Stomach (tissue), 9 donors: ENCODE measurements around the gene CCL22. TPM values are rescaled to one million over a fixed set of nuclear protein-coding genes. Genes with fewer than 3 reads are reported as not detected.

Experiments
- DNase-seq, 2 donors: peaks; one replicate each; pipeline versions ENCODE4 v3.0.0 to v3.0.0-alpha.2; 2013 to 2019
- H3K27ac ChIP-seq, 5 donors: fragments of 200-600 bp in 4 of 5; sonication (generic) in 4 of 5; one replicate each; pipeline ENCODE4 v1.5.1; 2013 to 2019; ENCODE audit warnings: mild to moderate bottlenecking in 1 of 5, moderate library complexity in 1 of 5
- H3K27me3 ChIP-seq, 3 donors: fragments of 200-600 bp; sonication (generic); one replicate each; pipeline ENCODE4 v1.5.1; 2017 to 2019; ENCODE audit warnings: mixed run types in 1 of 3
- H3K36me3 ChIP-seq, 4 donors: fragments of 200-600 bp; sonication (generic); 1 replicate in 3 of 4; 2 replicates in 1 of 4; pipeline ENCODE4 v1.5.1; 2016 to 2019
- H3K4me1 ChIP-seq, 4 donors: fragments of 200-600 bp; sonication (generic); one replicate each; pipeline ENCODE4 v1.5.1; 2016 to 2019
- H3K4me3 ChIP-seq, 4 donors: fragments of 200-600 bp; sonication (generic) in 3 of 4; one replicate each; pipeline ENCODE4 v1.5.1; 2016 to 2019; ENCODE audit warnings: mild to moderate bottlenecking in 1 of 4
- H3K9me3 ChIP-seq, 4 donors: fragments of 200-600 bp; sonication (generic); one replicate each; pipeline ENCODE4 v1.5.1; 2016 to 2019
- EP300 ChIP-seq: sonication (generic); formaldehyde crosslinking; IDR thresholded peaks from one replicate; pipeline ENCODE4 v1.6.1; 2017; ENCODE audit warnings: antibody characterized with exemption
- POLR2A ChIP-seq, 4 donors: fragments of 450-650 bp; IDR thresholded peaks; one replicate each; pipeline ENCODE4 v1.6.1; 2016; ENCODE audit warnings: antibody characterized with exemption in 4 of 4, control low read depth in 2 of 4, mild to moderate bottlenecking in 1 of 4, moderate library complexity in 1 of 4
- POLR2AphosphoS5 ChIP-seq, 3 donors: sonication (generic); formaldehyde crosslinking; IDR thresholded peaks; one replicate each; pipeline ENCODE4 v1.6.1; 2016; ENCODE audit warnings: antibody characterized with exemption in 3 of 3
- WGBS, 5 donors: extraction: QIAGEN DNeasy Blood & Tissue Kit in 3 of 5; methylation state at CpG; one replicate each; pipeline versions ENCODE4 v1.1.5 to v1.1.7; 2013 to 2018; 5-methylcytosine and 5-hydroxymethylcytosine counted together
- intact Hi-C: fragments of 100-400 bp; cut with DNase I; formaldehyde crosslinking; loops from one replicate; pipeline ENCODE4 v1.15.1; 2023; ENCODE audit warnings: low total_unique reads
- polyA plus RNA-seq, 3 donors: library from polyadenylated mRNA; stranded (reverse); fragments of 200-250 nt; gene quantifications; one replicate each; pipeline ENCODE4 v1.2.3, GENCODE V29; 2013
- total RNA-seq, 5 donors: library from RNA; depleted of rRNA; stranded (reverse); fragments of >200 nt; gene quantifications; one replicate each; pipeline versions ENCODE4 v1.1.0 to v1.2.3, GENCODE V29; 2014 to 2016
- TF ChIP-seq, protein P1 (sequence below), 7 experiments: fragments of 450-650 bp in 4 of 7; fragments of 200-600 bp in 3 of 7; sonication (generic) in 3 of 7; IDR thresholded peaks; one replicate each; pipeline ENCODE4 v1.5.1; 2016 to 2019; ENCODE audit warnings: antibody characterized with exemption in 7 of 7, control low read depth in 2 of 7, mild to moderate bottlenecking in 1 of 7
- donor health status: healthy with polysubstance abuse.
- donor health status: Bipolar disorder and iron deficiency.
- donor health status: healthy.

CCL22 gene
- total and polyA plus RNA-seq, 8 donors = 0.12 to 0.45 (median 0.26) TPM; not detected in 4

DNA sequence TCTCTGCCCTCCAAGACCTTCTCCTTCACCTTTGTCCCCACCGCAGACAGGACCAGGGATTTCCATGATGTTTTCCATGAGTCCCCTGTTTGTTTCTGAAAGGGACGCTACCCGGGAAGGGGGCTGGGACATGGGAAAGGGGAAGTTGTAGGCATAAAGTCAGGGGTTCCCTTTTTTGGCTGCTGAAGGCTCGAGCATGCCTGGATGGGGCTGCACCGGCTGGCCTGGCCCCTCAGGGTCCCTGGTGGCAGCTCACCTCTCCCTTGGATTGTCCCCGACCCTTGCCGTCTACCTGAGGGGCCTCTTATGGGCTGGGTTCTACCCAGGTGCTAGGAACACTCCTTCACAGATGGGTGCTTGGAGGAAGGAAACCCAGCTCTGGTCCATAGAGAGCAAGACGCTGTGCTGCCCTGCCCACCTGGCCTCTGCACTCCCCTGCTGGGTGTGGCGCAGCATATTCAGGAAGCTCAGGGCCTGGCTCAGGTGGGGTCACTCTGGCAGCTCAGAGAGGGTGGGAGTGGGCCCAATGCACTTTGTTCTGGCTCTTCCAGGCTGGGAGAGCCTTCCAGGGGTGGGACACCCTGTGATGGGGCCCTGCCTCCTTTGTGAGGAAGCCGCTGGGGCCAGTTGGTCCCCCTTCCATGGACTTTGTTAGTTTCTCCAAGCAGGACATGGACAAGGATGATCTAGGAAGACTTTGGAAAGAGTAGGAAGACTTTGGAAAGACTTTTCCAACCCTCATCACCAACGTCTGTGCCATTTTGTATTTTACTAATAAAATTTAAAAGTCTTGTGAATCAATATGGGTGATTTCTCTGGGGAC, 25.9 kb downstream of the CCL22 start:
- DNase-seq = peak in 1 of 2 donors; percentile 73
- Histone ChIP-seq H3K4me1 (peaks cover 0 to 45% (median 25%) of the 10 kb centered on the region in 4 donors), H3K27me3 (no peaks in the 10 kb centered on the region), H3K27ac (peak overlapping the region in 2 of 5 donors; percentile 28 to 38), H3K4me3 (no peak overlapping the region), H3K9me3 (no peaks in the 10 kb centered on the region), H3K36me3 (peaks cover 0 to 17% (median 11%) of the 10 kb centered on the region in 4 donors)
- TF ChIP-seq POLR2A (IDR thresholded peaks at IDR 0.05) = no peak
- TF ChIP-seq POLR2AphosphoS5 (IDR thresholded peaks at IDR 0.05) = no peak
- TF ChIP-seq, protein P1, sequence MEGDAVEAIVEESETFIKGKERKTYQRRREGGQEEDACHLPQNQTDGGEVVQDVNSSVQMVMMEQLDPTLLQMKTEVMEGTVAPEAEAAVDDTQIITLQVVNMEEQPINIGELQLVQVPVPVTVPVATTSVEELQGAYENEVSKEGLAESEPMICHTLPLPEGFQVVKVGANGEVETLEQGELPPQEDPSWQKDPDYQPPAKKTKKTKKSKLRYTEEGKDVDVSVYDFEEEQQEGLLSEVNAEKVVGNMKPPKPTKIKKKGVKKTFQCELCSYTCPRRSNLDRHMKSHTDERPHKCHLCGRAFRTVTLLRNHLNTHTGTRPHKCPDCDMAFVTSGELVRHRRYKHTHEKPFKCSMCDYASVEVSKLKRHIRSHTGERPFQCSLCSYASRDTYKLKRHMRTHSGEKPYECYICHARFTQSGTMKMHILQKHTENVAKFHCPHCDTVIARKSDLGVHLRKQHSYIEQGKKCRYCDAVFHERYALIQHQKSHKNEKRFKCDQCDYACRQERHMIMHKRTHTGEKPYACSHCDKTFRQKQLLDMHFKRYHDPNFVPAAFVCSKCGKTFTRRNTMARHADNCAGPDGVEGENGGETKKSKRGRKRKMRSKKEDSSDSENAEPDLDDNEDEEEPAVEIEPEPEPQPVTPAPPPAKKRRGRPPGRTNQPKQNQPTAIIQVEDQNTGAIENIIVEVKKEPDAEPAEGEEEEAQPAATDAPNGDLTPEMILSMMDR (IDR thresholded peaks at IDR 0.05) = no peak
- no peak for TF ChIP-seq EP300
- 53 to 73% (median 64%) methylated on average over 11 of the region's 11 CpGs for WGBS, 5 donors
- intact Hi-C loops = no loop called here

DNA sequence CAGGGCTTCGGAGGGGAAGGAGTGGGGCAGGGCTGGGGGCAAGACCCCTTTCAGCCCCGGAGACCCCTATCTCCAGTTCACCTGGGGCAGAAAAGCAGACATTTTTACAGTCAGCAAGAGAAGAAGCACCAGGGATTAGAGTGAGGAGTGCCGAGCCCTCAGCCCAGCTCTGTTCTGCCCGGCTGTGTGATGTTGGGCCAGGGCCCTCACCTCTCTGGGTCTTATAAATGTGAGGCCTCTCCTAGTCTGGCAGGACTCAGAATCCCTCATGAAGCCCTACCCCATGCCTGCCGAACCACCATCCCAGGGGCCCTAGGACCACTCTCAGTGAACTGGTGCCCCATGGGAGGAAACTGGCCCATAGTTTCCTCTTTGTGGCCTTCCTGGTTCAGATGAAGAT, 26.5 kb downstream of the CCL22 start:
- intact Hi-C loops = no loop called here
- no peak for DNase-seq
- Histone ChIP-seq H3K27me3 (no peaks in the 10 kb centered on the region), H3K4me1 (peaks cover 0 to 45% (median 24%) of the 10 kb centered on the region in 4 donors), H3K27ac (no peak overlapping the region), H3K9me3 (no peaks in the 10 kb centered on the region), H3K36me3 (peaks cover 0 to 17% (median 11%) of the 10 kb centered on the region in 4 donors), H3K4me3 (no peak overlapping the region)
- TF ChIP-seq POLR2A (IDR thresholded peaks at IDR 0.05) = no peak
- TF ChIP-seq POLR2AphosphoS5 (IDR thresholded peaks at IDR 0.05) = no peak
- TF ChIP-seq, protein P1 (IDR thresholded peaks at IDR 0.05) = no peak
- no peak for TF ChIP-seq EP300
- 68 to 91% (median 88%) methylated on average over 5 of the region's 5 CpGs for WGBS, 5 donors

DNA sequence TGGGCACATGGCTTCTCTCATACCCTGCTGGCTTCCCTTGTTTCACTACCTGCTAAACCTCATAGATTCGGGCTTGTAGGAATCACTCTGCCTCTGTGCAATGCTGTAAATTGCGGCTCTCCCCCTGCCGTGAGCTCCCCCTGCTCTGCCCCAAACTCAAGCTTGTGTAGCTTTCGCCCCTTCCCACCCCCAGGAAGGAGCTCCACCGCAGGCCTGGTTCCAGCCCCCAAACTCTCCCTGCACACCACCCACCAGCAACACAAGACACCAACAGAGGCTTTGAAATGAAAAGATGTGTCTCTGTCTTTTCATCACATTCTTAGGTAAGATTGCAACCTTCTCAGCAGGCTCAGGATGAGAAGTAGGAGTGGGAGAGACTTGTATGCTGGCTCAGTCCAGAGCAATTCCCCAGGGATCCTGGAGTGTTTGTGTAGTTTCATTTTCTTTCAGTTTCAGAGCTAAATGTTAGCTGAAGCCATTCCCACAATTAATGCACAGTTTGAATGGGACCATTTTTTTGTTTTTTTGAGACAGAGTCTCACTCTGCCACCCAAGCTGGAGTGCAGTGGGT, 27.9 kb downstream of the CCL22 start:
- Histone ChIP-seq H3K4me1 (peaks cover 5 to 32% (median 25%) of the 10 kb centered on the region in 4 donors), H3K36me3 (peaks cover 0 to 17% (median 11%) of the 10 kb centered on the region in 4 donors), H3K27me3 (no peaks in the 10 kb centered on the region), H3K9me3 (no peaks in the 10 kb centered on the region), H3K4me3 (no peak overlapping the region), H3K27ac (no peak overlapping the region)
- TF ChIP-seq, protein P1 (IDR thresholded peaks at IDR 0.05) = no peak
- TF ChIP-seq POLR2AphosphoS5 (IDR thresholded peaks at IDR 0.05) (no peak), POLR2A (IDR thresholded peaks at IDR 0.05) (no peak)
- whole genome bisulfite sequencing, 5 donors = 72 to 87% (median 85%) methylated on average over 5 of the region's 5 CpGs
- DNase-seq = peak in 1 of 2 donors; percentile 75
- intact Hi-C loops = no loop called here

DNA sequence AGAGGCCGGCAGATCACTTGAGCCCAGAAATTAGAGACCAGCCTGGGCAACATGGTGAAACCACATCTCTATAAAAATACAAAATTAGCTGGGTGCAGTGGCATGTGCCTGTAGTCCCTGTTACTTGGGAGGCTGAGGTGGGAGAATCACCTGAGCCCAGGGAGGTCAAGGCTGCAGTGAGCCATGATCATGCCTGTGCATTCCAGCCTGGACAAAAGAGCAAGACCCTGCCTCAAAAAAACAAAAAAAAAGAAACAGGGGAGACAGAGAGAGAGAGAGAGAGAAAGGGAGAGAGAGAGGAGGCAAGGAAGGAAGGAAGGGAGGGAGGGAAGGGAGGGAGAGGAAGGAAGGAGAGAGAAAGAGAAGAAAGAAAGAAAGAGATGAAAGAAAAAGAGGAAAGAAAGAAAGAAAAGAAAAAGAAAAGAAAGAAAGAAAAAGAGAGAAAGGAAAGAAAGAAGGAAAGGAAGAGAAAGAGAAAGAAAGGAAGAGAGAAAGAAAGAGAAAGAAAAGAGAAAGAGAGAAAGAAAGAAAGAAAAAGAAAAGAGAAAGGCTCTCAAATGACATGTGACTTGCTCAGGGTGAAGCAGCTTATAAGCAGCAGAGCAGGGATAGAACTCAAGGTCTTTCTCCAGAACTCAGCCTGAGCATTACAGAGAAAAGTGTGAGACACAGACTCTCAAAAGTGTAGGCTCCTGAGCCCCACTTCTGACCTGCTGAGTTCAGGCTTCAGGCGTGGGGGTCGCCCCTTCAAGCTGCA, 29.2 kb downstream of the CCL22 start:
- WGBS, 5 donors = 59 to 87% (median 65%) methylated on average over 3 of the region's 3 CpGs
- intact Hi-C loops = no loop called here
- Histone ChIP-seq H3K4me1 (peaks cover 5 to 37% (median 27%) of the 10 kb centered on the region in 4 donors), H3K9me3 (no peaks in the 10 kb centered on the region), H3K4me3 (no peak overlapping the region), H3K27me3 (no peaks in the 10 kb centered on the region), H3K36me3 (peaks cover 0 to 6% (median 1%) of the 10 kb centered on the region in 4 donors), H3K27ac (peak overlapping the region in 1 of 5 donors; percentile 15)
- TF ChIP-seq EP300 = no peak
- TF ChIP-seq, protein P1 (IDR thresholded peaks at IDR 0.05) = no peak
- no peak for TF ChIP-seq POLR2AphosphoS5 (IDR thresholded peaks at IDR 0.05)
- no peak for TF ChIP-seq POLR2A (IDR thresholded peaks at IDR 0.05)
- DNase-seq = no peak
